Neuronal stem cell (in vitro differentiated cells): ENCODE results near the gene SOS1.

Source experiments
- DNase-seq: peaks from one replicate; pipeline ENCODE4 v3.0.0-alpha.2; 2013; ENCODE audit warnings: low spot score
- H2AFZ ChIP-seq: one replicate; pipeline ENCODE4 v1.6.1; 2013; ENCODE audit warnings: mild to moderate bottlenecking, low read length, inconsistent platforms
- H2AK5ac ChIP-seq: 2 replicates; pipeline ENCODE4 v1.6.1; 2013; ENCODE audit warnings: low read depth, mild to moderate bottlenecking, inconsistent platforms, low read length, moderate library complexity, mixed read lengths
- H2BK120ac ChIP-seq: 2 replicates; pipeline ENCODE4 v1.6.1; 2013; ENCODE audit warnings: low read depth, mild to moderate bottlenecking, inconsistent platforms, low read length, moderate library complexity, mixed read lengths
- H2BK12ac ChIP-seq: one replicate; pipeline ENCODE4 v1.6.1; 2013; ENCODE audit warnings: low read length, inconsistent platforms
- H2BK15ac ChIP-seq: 2 replicates; pipeline ENCODE4 v1.6.1; 2013; ENCODE audit warnings: mild to moderate bottlenecking, low read length, inconsistent platforms, mixed read lengths
- H2BK5ac ChIP-seq: one replicate; pipeline ENCODE4 v1.6.1; 2013; ENCODE audit warnings: inconsistent platforms, mild to moderate bottlenecking, low read length, moderate library complexity
- H3K14ac ChIP-seq: one replicate; pipeline ENCODE4 v1.6.1; 2013; ENCODE audit warnings: low read length, inconsistent platforms
- H3K18ac ChIP-seq: 2 replicates; pipeline ENCODE4 v1.6.1; 2013; ENCODE audit warnings: low read length, inconsistent platforms
- H3K23ac ChIP-seq: 2 replicates; pipeline ENCODE4 v1.6.1; 2013; ENCODE audit warnings: low read depth, mild to moderate bottlenecking, mixed read lengths, low read length, inconsistent platforms; ENCODE audit not compliant: poor library complexity
- H3K27ac ChIP-seq: replicated peaks from 3 replicates; pipeline ENCODE4 v1.5.1; 2013; ENCODE audit warnings: low read length, inconsistent platforms
- H3K27me3 ChIP-seq, 3 experiments: 2 replicates each; pipeline ENCODE4 v1.6.1; 2013; ENCODE audit warnings: low read length in 3 of 3, mild to moderate bottlenecking in 2 of 3, inconsistent platforms in 1 of 3, low read depth in 1 of 3, mixed read lengths in 1 of 3, moderate library complexity in 1 of 3; ENCODE audit not compliant: control insufficient read depth in 3 of 3, insufficient read depth in 3 of 3
- H3K36me3 ChIP-seq, 2 donors: replicated peaks in 1 of 2; 2 replicates each; pipeline ENCODE4 v1.6.1; 2013; ENCODE audit warnings: low read length in 2 of 2; ENCODE audit not compliant: control insufficient read depth in 2 of 2, insufficient read depth in 2 of 2
- H3K4ac ChIP-seq: 2 replicates; pipeline ENCODE4 v1.6.1; 2013; ENCODE audit warnings: inconsistent platforms, mild to moderate bottlenecking, low read length, moderate library complexity
- H3K4me1 ChIP-seq, 2 donors: 1 replicate in 1 of 2; 2 replicates in 1 of 2; pipeline ENCODE4 v1.6.1; 2013; ENCODE audit warnings: low read length in 2 of 2, low read depth in 1 of 2; ENCODE audit not compliant: control insufficient read depth in 2 of 2, insufficient read depth in 1 of 2
- H3K4me2 ChIP-seq: one replicate; pipeline ENCODE4 v1.6.1; 2013; ENCODE audit warnings: mild to moderate bottlenecking, low read length, inconsistent platforms; ENCODE audit not compliant: insufficient read depth, poor library complexity, severe bottlenecking
- H3K4me3 ChIP-seq, 2 donors: 2 replicates each; pipeline ENCODE4 v1.5.1; 2013; ENCODE audit warnings: low read length in 2 of 2, mild to moderate bottlenecking in 2 of 2, inconsistent platforms in 1 of 2, moderate library complexity in 1 of 2
- H3K79me1 ChIP-seq: one replicate; pipeline ENCODE4 v1.6.1; 2013; ENCODE audit warnings: low read depth, mild to moderate bottlenecking, inconsistent platforms, low read length, moderate library complexity
- H3K9ac ChIP-seq: one replicate; pipeline ENCODE4 v1.6.1; 2013; ENCODE audit warnings: mild to moderate bottlenecking, low read depth, low read length, inconsistent platforms; ENCODE audit not compliant: poor library complexity
- H3K9me3 ChIP-seq, 2 donors: replicated peaks in 1 of 2; 2 replicates each; pipeline versions ENCODE3 to v1.6.1; 2013; ENCODE audit warnings: low read length in 2 of 2, mild to moderate bottlenecking in 2 of 2, inconsistent platforms in 1 of 2, low read depth in 1 of 2, mixed read lengths in 1 of 2, moderate library complexity in 1 of 2; ENCODE audit not compliant: control insufficient read depth in 2 of 2, insufficient read depth in 1 of 2
- H4K8ac ChIP-seq: one replicate; pipeline ENCODE4 v1.6.1; 2013; ENCODE audit warnings: low read depth, mild to moderate bottlenecking, inconsistent platforms, low read length, moderate library complexity
- H4K91ac ChIP-seq: one replicate; pipeline ENCODE4 v1.6.1; 2013; ENCODE audit warnings: low read length, low read depth, mild to moderate bottlenecking, inconsistent platforms; ENCODE audit not compliant: poor library complexity
- WGBS, 2 donors: extraction: QIAGEN DNeasy Blood & Tissue Kit; methylation state at CpG; one replicate each; pipeline ENCODE4 v1.1.7; 2013; ENCODE audit warnings: missing lambda C conversion rate in 2 of 2, mixed read lengths in 1 of 2; ENCODE audit not compliant: insufficient read length in 2 of 2, insufficient replicate concordance in 1 of 2; ENCODE audit errors: extremely low coverage in 2 of 2; 5-methylcytosine and 5-hydroxymethylcytosine counted together

Gene SOS1

DNA sequence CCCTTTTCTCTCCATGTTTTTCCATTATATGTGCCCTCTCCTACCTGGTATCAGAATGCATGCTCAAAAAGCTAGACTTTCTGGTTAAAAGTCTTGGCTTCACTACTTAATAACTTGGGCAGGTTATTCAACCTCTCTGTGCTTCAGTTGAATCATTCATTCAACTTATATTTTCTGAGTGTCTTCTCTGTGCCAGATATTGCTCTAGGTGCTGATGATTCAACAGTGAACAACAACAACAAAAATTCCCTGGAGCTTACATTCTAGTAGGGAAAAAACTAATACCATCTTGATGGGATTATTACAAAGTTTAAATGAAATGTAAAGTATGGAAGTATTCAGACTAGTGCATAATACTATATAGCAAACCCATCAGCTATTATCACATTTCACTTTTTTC is 55.2 kb downstream of the SOS1 start:
- Histone ChIP-seq H2AK5ac (no peak overlapping the region), H3K79me1 (no peaks in the 10 kb centered on the region), H3K14ac (no peak overlapping the region), H3K4me1 (peaks cover 0 to 2% of the 10 kb centered on the region in 2 donors), H2AFZ (no peak overlapping the region), H2BK120ac (no peak overlapping the region), H2BK15ac (no peak overlapping the region), H4K8ac (no peak overlapping the region), H3K23ac (no peak overlapping the region), H2BK12ac (no peak overlapping the region), H3K4ac (no peak overlapping the region), H4K91ac (no peak overlapping the region), H3K36me3 (peaks cover 0 to 35% of the 10 kb centered on the region in 2 donors), H3K18ac (no peak overlapping the region), H3K4me2 (no peak overlapping the region), H3K4me3 (no peak overlapping the region), H3K9me3 (no peaks in the 10 kb centered on the region), H2BK5ac (no peak overlapping the region), H3K9ac (no peak overlapping the region), H3K27ac (no peak overlapping the region), H3K27me3 (no peaks in the 10 kb centered on the region)
- no peak for DNase-seq

DNA sequence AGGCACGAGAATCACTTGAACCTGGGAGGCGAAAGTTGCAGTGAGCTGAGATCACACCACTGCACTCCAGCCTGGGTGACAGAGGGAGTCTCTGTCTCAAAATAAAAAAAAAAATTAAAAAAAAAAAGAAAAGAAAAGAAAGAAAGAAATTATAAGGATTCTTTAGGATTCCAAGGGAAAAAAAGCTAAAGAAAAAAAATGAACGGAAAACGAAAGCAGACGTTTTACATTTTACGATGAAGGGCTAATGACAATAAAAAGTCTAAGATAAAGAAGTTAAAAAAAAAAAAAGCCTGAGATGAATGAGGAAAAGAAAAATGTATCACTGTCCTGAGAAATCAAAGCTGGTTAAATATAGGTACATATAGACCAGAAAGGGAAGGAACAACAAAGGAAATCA is 58.5 kb downstream of the SOS1 start:
- H3K18ac ChIP-seq = no peak overlapping the region
- no peak overlapping the region for H2AK5ac ChIP-seq
- no peak overlapping the region for H2BK120ac ChIP-seq
- H2AFZ ChIP-seq = no peak overlapping the region
- H3K27me3 ChIP-seq = no peaks in the 10 kb centered on the region
- WGBS, 2 donors = no CpG with 5 or more reads among the region's 6 CpGs
- no peaks in the 10 kb centered on the region for H3K9me3 ChIP-seq
- H4K8ac ChIP-seq = no peak overlapping the region
- no peak overlapping the region for H3K4me3 ChIP-seq
- H2BK12ac ChIP-seq = no peak overlapping the region
- no peak overlapping the region for H3K27ac ChIP-seq
- no peak overlapping the region for H3K4me2 ChIP-seq
- DNase-seq = no peak
- H3K79me1 ChIP-seq = no peaks in the 10 kb centered on the region
- no peak overlapping the region for H3K14ac ChIP-seq
- no peak overlapping the region for H2BK5ac ChIP-seq
- no peak overlapping the region for H2BK15ac ChIP-seq
- H3K36me3 ChIP-seq = peaks cover 0 to 32% of the 10 kb centered on the region in 2 donors
- no peak overlapping the region for H3K9ac ChIP-seq
- no peak overlapping the region for H4K91ac ChIP-seq
- H3K4ac ChIP-seq = no peak overlapping the region
- no peaks in the 10 kb centered on the region for H3K4me1 ChIP-seq
- H3K23ac ChIP-seq = no peak overlapping the region

GRCh38 chr2:39061280-39061679 is 59.6 kb downstream of the SOS1 start:
- Histone ChIP-seq H3K14ac (no peak overlapping the region), H4K8ac (no peak overlapping the region), H3K4me3 (no peak overlapping the region), H2BK15ac (no peak overlapping the region), H3K79me1 (no peaks in the 10 kb centered on the region), H2AFZ (no peak overlapping the region), H3K18ac (no peak overlapping the region), H3K4me2 (no peak overlapping the region), H3K27ac (no peak overlapping the region), H2BK5ac (no peak overlapping the region), H3K23ac (no peak overlapping the region), H3K9ac (no peak overlapping the region), H3K9me3 (no peaks in the 10 kb centered on the region), H3K27me3 (no peaks in the 10 kb centered on the region), H2BK12ac (no peak overlapping the region), H3K4me1 (no peaks in the 10 kb centered on the region), H2AK5ac (no peak overlapping the region), H3K36me3 (peaks cover 0 to 25% of the 10 kb centered on the region in 2 donors), H3K4ac (no peak overlapping the region), H4K91ac (no peak overlapping the region), H2BK120ac (no peak overlapping the region)
- no peak for DNase-seq
- no CpG with 5 or more reads among the region's 4 CpGs for WGBS, 2 donors

- no peak overlapping the region for H3K23ac ChIP-seq
- H3K14ac ChIP-seq = no peak overlapping the region
- H3K4me3 ChIP-seq = no peak overlapping the region
- H2BK120ac ChIP-seq = no peak overlapping the region
- H3K9ac ChIP-seq = no peak overlapping the region
- H3K4ac ChIP-seq = no peak overlapping the region
- H4K8ac ChIP-seq = no peak overlapping the region
- no peak overlapping the region for H2BK15ac ChIP-seq
- peak; percentile 24 for DNase-seq
- no peak overlapping the region for H3K27ac ChIP-seq
- H2AK5ac ChIP-seq = no peak overlapping the region
- no peak overlapping the region for H2AFZ ChIP-seq
- H3K9me3 ChIP-seq = no peaks in the 10 kb centered on the region
- no peaks in the 10 kb centered on the region for H3K79me1 ChIP-seq
- no peaks in the 10 kb centered on the region for H3K4me1 ChIP-seq
- H2BK12ac ChIP-seq = no peak overlapping the region
- H3K18ac ChIP-seq = no peak overlapping the region
- no peak overlapping the region for H4K91ac ChIP-seq
- H3K27me3 ChIP-seq = no peaks in the 10 kb centered on the region
- H3K36me3 ChIP-seq = peaks cover 0 to 26% of the 10 kb centered on the region in 2 donors
- no peak overlapping the region for H3K4me2 ChIP-seq
- 100% methylated on average over 1 of the region's 2 CpGs; no CpG with 5 or more reads in 1 of the 2 donors for WGBS, 2 donors
- no peak overlapping the region for H2BK5ac ChIP-seq
These were observed 61.4 kb downstream of the SOS1 start for GRCh38 chr2:39059366-39059952.
